ENCODE measurements around the gene TJP2. TPM values are rescaled to one million over a fixed set of nuclear protein-coding genes. Genes with fewer than 3 reads are reported as not detected.

Gene TJP2
- total RNA-seq, 1 experiment from 2014 or later = 587 TPM

Other genes with a start within 250 kb of the TJP2 start
- gene PRKACG, start 160.2 kb upstream of the TJP2 start, total RNA-seq (2014; rRNA removed; shearing (Covaris generic)) = not detected in 2 replicates
- gene FXN, start 138.5 kb upstream of the TJP2 start, total RNA-seq (2014; rRNA removed; shearing (Covaris generic)) = 2.9 and 10.1 TPM in 2 replicates
- not detected in 2 replicates for gene ENTREP1, start 150.9 kb downstream of the TJP2 start, total RNA-seq (2014; rRNA removed; shearing (Covaris generic))